ENCODE data around the gene SORD.
"Not testable (repeated sequence)": the region's sequence is repeated elsewhere in the genome, so short reads cannot be mapped to it uniquely, and the experiment has no call there.

GRCh38 chr15:45080593-45080992 lies 57.6 kb downstream of the SORD start:
- not testable (repeated sequence) for TF ChIP-seq EP300, CTCF, POLR2AphosphoS5 (IDR thresholded peaks at IDR 0.05)

Data from esophagus muscularis mucosa (tissue), 4 donors.